Bone marrow (tissue), 2 donors: ENCODE results near the gene MTERF4.

Experiments
- DNase-seq, 2 donors: peaks; one replicate each; lab custom pipeline; 2025; lab: John Stamatoyannopoulos, UW

MTERF4 gene

DNA sequence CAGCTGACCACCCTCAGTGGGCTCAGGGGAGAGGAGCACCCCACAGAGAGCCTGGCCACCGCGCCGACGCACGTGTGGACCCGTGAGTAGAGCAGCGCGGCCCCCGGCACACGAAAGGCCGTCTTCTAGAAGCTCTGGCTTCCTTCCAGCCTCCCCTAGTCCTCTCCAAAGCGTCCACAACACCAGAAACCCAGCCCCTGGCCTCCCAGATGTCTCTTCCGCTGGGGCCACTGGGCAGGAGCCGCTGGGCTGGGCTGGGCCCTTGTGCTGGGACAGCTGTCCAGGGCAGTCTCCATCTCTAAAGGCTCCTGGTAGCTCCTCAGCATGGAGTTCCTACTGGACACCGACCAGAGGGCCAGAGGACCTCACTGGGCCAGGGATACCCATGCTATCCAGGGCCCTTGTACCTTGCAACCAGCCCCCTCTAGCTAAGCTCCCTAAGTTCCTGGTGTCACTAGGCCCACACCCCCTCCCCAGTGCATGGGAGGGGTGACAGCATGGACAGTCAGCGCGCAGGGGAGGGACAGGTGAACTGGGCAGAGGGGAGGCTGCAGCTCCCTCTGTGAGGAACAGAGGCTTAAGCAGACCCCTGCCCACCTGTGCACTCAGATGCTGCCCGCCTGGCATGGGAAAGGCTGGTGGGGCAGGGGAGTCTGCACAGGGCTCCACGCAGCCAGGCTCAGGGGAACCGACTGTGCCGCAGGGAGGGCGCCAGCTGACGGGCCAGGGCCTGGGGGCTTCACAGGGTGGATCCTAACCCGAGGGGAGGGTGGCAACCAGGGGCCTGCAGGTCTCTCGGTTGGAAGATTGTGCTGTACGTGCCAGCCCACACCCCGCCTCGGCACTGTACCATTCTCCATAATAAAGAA lies 32.9 kb downstream of the MTERF4 start:
- DNase-seq: no peak

DNA sequence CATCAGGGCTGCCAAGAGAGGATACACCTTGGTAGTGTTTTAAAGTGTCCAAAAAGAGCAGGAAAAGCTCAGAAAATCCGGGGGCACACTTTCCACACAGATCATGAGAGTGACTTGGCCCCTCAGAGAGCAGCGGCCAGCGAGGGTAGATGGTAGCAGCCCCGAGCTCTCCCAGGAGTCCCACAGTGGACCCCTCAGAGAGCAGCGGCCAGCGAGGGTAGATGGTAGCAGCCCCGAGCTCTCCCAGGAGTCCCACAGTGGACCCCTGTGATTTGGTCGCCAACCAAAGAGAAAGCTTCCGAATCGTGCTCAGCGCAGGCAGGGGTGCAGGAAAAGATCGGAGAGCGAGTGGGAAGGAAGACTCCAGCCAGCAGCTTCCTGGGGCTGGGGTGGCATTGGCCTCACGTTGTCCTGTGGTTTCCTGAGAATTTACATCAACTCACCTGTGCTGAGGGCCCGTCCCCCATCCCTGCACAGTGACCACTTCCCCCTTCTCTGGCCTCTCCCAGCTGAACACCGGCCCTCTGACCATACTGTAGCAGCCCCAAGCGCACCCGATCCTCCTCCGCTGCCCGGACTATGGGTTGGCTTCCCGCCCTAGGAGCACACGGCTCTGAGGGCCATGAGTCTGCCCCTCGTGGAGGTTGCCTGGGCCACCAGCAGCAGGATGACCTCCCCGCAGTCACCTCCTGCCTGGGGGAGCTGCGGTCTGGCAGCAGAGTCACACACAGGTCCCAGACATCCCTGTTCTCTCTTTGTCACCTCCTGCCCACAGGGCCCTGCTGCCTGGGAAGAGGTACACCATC lies 33.7 kb downstream of the MTERF4 start:
- no peak for DNase-seq

DNA sequence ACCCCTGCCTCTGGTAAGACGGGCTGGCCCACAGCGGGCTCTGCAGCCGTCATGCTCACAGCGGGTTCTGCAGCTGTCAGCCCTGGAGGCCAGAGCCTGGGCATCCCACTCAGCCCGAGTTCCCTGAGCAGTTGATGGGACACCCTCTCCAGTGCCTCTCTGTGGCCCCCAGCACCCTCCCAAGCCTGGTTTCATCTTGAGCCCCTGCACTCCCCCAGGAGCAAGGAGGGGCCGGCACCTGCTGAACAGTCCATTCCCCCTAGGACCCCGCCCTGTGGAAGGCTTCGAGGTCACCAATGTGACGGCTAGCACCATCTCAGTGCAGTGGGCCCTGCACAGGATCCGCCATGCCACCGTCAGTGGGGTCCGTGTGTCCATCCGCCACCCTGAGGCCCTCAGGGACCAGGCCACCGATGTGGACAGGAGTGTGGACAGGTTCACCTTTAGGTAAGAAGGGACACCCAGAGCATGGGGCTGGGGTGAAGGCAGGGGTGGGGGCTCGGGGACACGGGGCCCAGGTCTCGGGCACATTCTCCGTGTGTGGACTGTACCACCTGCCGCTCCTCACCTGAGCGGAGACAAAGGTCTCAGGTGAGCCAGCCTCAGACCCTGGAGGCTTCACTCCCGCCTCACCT lies 34.5 kb downstream of the MTERF4 start:
- DNase-seq: no peak

DNA sequence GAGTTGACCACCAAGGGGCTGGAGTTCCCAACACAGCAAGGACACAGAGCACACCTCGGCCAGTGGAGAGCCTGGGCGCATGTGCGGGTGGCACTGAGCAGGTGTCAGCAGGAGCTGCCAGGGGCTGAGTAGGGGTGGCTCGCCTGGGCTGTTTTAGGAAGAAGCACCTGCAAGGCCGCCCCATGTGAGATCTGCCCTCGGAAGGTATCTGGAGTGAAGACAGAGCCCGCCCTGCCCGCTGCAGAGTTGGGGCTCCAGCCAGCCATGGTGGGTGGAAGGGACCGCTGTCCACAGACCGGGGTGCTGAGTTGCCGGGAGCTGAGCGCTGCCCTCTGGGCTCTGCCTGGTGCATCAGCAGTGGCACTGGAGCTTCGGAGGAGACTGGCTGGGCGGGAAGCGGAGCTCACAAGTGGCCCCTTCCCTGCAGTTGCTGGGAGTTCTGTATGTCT lies 35.2 kb downstream of the MTERF4 start:
- no peak for DNase-seq

DNA sequence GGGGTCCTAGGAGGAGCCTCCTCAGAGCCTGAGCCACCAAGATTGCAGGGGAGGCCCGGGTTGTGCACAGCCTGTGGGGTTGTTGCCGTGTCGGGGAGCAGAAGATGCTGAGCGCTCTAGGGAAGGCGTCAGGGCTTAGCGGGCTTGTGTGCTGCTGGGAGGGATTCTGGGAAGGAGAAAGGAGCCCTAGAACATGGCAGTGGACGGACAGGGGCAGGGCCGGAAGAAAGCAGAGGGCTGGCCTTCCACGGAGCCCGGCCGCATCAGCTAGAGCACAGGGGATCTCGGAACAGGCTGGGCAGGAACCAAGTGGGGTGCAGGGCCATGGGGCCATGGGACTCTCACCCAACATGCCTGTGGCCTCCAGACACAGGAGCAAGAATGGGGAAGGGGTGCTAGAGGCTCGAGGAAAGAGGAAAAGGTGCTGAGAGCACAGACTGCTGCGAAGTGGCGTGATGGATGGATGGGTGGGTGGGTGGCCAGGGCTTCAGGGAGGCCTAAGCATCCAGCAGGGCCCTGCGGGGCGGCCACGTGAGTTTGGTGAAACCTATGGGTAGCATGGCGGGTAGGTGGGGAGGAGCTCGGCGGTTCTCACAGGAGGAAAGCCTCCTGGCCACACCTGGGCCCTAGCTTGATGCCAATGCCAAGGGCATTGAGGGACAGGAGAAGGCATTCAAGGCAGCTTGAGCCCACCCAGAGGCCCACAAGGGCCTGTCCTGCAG lies 35.8 kb downstream of the MTERF4 start:
- no peak for DNase-seq

DNA sequence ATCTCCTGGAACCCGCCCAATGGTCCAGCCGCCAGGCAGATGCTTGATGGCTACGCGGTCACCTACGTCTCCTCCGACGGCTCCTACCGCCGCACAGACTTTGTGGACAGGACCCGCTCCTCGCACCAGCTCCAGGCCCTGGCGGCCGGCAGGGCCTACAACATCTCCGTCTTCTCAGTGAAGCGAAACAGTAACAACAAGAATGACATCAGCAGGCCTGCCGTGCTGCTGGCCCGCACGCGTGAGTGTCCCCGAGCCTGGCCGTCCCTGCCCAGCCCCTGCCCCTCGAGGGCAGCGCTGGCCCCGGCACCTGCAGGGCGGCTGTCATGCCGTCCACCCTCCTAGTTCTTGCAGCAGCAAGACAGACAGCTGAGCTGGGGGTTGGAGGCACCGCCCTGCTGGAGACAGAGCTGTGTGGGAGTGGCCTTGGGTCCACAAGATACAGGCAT lies 36.7 kb downstream of the MTERF4 start:
- no peak for DNase-seq

DNA sequence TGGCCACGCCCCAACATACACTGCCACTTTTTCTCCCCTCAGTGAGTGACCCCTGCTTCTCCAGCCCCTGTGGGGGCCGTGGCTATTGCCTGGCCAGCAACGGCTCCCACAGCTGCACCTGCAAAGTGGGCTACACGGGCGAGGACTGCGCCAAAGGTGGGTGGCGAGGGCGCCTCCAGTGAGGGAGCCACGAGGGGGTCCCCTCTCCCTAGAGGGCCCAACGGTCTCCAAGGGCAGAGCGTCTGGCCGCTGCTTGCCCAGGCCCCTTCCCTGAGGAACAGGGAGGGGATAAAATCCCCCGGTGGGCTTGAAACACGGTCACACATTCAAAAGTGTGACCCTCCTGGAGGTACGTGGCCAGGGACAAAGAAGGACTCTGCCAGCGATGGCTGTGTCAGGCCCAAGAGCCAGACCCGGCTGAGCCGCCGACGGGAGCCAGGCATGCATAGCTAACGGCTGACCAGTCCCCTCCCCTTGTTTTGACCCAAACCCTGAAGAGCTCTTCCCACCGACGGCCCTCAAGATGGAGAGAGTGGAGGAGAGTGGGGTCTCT lies 37.2 kb downstream of the MTERF4 start:
- DNase-seq: no peak

DNA sequence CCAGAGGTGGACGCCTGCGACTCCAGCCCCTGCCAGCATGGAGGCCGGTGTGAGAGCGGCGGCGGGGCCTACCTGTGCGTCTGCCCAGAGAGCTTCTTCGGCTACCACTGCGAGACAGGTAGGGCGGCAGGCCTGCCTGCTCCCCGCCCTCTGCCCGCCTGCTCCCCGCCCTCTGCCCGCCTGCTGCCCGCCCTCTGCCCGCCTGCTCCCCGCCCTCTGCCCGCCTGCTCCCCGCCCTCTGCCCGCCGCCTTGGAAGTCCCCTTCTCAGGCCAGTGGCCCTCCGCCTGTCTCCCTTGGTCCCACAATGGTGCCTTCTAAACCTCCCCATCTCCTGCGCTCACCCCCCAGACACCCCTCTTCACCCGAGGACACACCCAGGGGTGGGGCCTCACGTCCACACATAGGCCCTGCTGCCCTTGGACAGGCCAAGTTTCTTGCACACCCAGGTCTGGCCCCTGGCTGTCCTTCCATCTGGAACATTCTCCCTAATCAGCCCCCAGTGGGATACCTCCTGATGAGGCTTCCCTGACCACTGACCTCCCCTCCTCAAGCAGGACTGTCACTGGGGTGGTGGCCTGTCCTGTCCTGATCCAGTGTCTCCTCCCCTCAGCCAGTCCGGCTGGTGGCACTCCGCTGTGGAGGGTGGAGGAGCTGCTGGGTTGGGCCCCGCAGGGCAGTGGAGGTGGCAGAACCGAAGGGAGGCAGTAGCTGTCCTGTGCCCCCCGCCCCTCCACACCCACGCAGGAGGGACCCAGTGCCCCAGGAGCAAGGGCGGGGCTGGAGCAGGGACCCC lies 37.9 kb downstream of the MTERF4 start:
- DNase-seq: no peak

DNA sequence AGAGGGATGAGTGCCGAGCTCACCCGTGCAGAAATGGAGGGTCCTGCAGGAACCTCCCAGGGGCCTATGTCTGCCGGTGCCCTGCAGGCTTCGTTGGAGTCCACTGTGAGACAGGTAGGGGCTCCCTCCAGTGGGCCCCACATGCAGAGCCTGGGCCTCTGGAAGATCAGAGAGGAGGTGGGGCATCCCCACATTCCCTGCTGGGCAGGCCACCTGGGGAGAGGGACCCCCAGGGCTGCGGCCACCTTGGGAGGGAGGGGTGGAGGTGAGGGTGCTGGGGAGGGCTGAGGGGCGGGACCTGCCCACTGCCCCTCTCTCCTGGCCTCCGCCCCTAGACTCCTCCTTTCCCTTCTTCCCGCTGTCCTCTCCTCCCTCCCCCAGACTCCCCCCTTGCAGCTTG lies 38.5 kb downstream of the MTERF4 start:
- DNase-seq: no peak

DNA sequence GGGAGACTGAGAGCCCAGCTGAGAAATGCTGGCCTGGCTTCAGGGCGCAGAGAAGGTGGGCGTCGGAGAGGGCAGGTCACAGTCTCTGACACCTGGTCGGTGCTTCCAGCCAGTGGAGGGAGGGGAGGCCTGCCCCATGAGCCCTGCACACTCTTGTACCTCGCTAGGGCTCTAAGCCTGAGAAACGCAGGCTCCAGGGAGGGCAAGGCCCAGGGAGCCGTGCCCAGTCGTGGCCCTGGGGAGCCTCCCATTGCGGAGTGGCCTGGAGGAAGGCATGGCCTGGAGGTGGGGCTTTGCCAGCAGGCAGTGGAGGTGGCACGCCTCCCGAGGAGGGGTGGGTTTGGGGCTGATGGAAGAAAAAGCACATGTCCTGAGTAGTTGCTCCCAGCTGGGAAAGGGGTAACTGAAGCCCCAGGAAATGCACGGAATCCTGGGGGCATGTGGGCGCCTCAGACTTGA lies 39.0 kb downstream of the MTERF4 start:
- DNase-seq: no peak

DNA sequence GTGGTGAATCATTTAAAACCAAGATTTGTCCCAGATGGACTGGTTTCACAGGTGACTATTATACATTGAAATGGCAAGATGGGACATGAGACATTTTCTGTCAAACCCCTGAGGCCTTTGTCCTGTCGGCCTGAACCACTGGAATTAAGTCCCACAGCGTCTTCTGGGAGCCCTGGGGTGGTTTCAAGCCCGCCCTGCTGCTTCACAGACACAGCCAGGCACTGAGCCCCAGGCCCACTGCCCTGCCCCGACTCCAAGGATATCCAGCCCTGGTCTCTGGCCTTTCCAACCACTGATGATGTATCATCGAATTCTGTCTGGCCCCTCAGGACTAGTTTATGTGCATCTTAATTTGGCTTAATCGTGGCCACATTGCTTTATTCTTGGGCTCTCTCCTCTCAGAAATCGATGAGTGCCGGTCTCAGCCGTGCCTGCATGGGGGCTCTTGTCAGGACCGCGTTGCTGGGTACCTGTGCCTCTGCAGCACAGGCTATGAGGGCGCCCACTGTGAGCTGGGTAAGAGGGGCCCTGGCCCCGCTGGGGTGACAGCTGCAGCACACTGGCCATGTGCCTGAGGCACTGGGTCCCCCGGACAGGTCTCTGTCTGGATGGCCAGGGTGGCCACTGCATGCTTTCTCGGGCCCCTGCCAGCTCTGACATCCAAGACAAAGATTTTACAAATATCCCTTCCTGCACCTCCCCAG lies 39.5 kb downstream of the MTERF4 start:
- no peak for DNase-seq

DNA sequence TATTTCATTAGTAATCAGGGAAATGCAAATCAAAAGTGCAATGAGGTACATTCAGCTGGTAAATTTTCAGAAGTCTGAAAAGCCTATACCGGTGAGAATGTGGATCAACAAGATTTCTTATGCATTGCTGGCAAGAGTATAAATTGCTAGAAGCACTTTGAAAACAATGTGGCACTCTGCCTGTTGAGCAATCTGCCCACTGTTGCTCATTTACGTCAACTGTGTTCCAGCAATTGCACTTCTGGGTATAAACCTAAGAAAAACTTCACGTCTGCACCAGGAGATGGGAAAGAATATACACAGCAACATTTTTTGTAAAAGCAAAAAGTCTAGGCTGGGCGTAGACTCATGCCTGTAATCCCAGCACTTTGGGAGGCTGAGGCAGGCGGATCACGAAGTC lies 40.8 kb downstream of the MTERF4 start:
- DNase-seq: no peak

DNA sequence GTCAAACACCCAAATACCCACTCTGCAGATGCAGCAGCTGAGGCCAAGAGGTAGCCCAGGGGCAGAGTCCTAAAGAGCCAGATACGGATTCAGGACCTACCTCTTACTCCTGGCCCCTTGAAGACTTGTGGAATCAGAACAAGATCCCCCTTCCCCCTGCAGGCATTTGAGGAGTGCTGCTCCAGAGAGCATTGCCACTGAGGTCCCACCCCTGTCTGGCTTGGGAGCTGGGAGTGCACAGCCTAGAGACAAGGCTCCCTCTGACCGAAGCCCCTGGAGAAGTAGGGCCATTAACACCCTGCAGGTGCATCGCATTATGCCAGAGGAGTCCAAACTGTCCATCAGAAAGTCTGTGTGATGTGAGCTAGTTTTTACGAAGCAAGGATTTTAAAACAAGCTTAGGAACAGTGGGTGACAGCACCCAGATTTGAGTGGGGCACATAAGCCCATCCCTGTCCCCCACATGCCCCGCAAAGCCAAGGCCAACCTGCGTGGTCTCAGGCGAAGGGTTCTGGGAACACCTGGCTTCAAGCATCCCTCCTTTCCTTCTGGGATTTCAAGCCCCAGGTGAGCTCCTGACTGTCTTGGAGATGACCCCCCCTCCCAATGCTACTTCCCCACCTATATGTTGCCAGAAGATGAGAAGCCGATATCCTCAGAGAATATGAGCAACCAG lies 48.4 kb downstream of the MTERF4 start:
- DNase-seq: no peak

DNA sequence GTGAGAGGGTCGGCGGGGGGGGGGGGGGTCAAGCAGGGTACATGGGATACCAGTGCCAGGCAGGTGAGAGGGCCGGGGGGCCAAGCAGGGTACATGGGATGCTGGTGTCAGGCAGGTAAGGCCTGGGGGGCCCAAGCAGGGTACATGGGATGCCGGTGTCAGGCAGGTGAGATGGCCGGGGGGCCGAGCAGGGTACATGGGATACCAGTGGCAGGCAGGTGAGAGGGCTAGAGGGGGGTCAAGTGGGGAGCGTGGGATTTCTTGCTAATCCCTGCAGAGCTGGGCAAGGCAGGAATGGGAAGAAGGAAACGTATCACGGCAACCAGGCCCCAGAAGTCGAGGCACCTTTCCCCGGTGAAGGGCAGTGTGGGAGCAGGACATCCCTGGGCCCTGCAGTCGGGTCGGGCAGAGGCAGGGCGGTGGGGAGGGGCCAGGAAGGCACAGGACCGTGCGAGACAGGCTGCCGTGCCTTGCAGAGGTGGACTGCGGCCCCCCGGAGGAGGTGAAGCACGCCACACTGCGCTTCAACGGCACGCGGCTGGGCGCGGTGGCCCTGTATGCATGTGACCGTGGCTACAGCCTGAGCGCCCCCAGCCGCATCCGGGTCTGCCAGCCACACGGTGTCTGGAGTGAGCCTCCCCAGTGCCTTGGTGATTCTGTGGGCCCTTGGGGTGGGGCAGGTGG lies 49.3 kb downstream of the MTERF4 start:
- no peak for DNase-seq

DNA sequence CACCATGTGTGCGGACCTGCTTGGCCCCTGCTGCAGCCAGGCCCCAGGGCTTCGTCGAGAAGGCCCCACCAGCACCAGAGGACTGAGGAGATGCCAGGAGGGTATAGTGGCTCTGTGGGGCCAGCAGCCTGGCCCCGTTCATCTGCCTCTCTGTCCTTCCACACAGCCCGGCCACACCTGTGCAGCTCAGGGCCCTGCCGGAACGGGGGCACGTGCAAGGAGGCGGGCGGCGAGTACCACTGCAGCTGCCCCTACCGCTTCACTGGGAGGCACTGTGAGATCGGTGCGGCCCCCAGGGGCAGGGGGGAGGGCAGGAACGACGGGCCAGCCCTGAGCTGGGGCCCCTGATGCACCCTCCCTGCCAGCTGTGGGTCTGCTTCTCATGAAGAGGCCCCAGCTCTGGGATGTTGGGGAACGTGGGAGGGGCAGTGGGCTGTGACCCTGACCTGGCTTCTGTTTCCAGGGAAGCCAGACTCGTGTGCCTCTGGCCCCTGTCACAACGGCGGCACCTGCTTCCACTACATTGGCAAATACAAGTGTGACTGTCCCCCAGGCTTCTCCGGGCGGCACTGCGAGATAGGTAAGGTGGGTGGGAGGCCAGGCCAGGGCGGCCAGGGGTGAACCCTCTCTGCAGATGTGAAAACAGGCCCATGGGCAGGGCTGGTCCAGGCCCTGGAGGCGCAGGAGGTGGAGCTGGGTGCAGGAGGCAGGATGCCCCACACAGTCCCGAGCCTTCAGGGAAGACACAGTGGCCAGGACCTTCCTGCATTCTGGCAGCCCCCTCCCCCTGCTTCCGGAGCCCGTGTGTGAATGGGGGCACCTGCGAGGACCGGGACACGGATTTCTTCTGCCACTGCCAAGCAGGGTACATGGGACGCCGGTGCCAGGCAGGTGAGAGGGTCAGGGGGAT lies 50.3 kb downstream of the MTERF4 start:
- DNase-seq: no peak

DNA sequence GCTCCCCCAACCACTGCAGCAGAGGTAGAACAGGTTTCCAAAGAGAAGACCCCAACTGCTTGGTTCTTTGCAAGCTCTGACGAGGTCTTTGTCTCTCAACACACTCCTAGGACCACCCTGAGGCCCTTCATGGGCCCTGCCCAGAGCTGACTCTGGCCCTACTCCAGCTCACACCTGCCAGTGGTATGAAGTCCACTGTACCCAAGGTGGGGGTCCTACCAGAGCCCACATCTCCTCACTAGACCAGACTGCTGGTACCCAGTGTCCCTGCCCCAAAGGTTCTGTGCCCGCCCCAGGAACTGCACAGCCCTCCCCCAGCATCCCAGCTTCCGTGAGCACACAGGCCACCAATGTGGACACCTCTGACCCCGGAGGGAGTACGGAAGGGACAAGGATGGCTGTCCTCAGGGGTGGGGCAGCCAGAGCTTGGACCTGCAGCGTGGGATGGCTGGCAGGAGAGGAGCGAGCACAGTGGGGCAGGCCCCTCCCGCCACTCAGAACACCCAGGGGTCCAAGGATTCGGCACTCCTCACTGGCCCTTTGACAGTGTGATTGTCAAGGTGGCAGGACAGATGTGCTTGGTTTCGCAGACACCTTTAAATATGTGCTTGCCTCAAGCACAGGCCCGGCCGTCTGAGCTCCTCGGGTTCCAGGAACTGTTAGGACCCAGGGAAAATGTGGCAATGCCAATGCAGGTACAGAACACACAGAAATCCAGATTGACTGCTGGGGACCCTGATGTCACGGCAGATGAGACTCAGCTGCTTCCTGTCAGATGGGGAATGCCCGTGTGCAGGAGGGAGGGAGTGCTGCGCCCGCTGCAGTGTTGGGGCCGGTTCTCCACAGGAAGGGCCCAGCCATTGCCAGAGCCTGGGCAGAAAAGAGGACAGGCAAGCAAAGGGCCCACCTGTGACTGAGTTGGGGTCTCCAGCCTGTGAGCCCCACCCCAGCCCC lies 51.2 kb downstream of the MTERF4 start:
- no peak for DNase-seq
